HG03108 (cell line): ENCODE measurements around the gene SSH3.
"Not testable (repeated sequence)": the region's sequence is repeated elsewhere in the genome, so short reads cannot be mapped to it uniquely, and the experiment has no call there.

Experiments
- ATAC-seq: cut with Tn5 transposase; IDR thresholded peaks from one replicate; pipeline ENCODE4 v1.9.1; 2021; ENCODE audit warnings: moderate library complexity; ENCODE audit not compliant: unreplicated experiment

The SSH3 gene

DNA sequence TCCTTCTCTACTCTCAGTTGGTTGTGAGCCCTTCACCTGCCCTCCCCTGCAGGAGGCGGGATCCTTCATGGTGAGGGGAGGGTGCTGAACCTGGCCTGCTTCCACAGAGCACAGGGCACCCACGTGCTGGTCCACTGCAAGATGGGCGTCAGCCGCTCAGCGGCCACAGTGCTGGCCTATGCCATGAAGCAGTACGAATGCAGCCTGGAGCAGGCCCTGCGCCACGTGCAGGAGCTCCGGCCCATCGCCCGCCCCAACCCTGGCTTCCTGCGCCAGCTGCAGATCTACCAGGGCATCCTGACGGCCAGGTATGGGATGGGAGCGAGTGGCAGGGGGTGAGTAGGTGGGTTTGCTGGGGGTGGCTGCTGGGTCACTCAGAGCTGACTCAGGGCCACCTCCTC is 6.3 kb downstream of the SSH3 start:
- no peak for ATAC-seq

DNA sequence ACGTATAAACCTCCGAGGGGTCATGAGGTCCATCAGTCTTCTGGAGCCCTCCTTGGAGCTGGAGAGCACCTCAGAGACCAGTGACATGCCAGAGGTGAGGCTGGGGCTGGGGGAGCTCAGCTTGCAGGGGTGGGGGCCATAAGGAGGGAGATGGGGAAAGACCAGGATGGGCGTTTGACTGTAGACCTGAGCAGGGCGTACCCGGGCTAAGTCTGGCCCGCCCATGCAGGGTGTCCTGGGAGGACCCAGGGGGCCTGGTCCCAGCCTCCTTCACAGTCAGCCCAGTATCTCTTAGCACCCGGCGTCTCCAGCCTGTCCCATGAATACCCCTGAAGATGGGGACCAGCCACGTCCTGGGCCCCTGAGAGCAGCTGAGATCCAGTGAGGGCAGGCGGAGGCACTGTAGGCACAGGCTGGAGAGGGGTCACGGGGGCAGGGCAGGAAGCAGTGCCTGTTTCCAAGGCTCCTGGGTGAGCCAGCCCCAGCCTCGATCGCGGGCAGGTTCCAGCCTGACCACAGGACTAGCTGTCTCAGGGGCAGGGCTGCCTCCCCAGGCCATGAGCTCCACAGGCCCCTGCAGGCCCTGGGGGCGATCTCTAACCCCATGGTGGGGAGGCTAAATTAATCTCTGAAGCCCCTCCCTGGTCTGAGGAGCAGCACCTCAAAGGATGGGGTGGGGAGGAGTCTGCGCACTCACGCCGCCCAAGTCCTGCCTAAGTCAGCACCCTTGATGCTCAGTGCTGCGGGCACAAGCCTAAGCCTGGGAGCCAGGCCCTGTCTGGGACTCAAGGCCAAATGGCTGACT is 7.1 kb downstream of the SSH3 start:
- no peak for ATAC-seq

DNA sequence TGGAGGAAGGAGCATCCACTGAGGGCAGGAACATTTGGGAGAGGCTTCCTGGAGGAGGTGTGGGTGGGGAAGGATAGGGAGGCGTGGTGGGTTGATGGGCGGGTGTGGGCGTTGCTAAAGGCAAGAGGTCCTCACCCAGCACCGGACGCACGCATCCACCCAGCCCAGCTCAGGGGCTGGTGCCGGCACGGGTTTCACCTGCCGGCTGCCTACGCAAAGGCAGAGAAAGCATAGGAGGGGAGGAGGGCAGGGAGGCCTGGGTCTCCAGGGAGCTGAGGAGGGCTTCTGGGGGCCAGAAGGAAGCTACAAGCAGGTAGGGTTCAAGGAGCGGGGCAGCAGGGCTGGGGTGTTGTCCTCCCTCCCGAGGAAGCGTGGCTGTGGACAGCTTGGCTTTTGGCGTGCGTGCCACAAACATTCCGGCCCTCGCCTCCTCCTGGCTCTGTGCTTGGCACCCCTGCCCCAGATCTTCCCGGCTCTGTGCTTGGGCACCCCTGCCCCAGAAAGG is 7.8 kb downstream of the SSH3 start:
- no peak for ATAC-seq

DNA sequence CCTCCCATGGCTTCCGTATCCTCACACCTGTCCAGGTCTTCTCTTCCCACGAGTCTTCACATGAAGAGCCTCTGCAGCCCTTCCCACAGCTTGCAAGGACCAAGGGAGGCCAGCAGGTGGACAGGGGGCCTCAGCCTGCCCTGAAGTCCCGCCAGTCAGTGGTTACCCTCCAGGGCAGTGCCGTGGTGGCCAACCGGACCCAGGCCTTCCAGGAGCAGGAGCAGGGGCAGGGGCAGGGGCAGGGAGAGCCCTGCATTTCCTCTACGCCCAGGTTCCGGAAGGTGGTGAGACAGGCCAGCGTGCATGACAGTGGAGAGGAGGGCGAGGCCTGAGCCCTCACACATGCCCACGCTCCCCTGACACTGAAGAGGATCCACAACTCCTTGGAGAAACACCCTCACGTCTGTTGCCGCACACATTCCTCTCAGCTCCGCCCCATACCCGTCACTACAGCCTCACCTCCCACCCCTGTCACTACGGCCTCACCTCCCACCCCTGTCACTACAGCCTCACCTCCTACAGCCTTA is 8.3 kb downstream of the SSH3 start:
- no peak for ATAC-seq

DNA sequence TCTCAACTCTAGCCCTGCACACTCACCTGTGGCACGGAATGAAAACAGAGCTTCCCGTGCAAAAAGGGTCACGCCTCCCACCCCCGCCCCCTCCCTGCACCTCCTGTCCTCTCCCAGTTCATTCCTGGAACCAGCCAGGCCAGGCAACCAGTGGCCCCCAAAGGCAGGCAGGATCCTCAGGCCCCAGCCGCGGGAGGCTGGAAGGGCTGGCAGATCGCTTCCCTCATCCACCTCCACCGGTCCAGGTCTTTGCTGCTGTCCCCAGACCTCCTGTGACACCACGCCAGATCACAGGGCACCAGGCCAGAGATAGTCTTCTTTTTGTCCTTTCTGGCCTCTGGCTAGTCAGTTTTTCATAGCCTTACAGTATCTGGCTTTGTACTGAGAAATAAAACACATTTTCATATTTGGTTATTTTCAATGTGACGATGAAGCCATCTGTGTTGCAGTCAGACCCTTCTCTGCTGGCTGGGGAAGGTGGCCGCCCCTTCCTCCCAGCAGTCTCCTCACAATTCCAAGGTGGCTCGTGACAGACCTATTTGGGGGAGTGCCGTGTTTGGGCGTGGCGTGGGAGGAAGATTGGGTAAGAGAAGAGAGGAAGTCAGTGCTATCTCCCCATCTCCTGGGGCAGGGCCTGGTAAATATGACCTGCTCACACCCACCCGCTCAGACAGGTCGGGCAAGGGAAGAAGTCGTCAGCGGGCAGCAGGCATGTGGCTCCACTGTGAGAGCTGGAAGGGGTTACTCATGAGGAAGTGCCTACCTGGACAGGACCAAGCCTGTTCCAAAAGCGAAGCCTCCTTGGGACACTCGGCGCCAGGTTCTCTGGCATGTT is 9.1 kb downstream of the SSH3 start:
- no peak for ATAC-seq

DNA sequence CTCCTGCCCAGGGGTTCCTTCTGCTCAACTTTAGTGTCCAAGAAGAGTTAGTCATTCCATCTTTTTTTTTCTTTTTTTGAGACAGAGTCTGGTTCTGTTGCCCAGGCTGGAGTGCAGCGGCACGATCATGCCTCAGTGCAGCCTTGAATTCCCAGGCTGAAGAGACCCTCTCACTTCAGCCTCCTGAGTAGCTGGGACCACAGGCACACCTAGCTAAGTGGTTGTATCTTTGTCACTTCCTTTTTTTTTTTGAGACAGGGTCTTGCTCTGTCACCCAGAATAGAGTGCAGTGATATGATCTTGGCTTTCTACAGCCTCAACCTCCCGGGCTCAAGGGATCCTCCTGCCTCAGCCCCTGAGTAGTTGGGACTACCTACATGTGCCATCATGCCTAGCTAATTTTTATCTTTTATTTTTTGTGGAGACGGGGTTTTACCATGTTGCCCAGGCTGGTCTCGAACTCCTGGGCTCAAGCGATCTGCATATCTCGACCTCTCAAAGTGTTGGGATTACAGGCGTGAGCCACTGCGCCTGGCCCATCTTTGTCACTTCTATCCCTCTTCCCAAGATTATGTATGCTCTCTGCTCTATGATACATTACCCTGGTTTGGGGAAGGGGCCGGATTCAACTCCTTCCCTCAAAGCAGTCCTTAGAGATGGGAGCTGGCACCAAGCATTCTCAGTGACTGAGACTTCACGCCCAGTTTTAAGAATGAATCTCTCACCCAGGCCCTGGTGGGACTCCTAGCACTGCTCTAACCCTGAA is 10.0 kb downstream of the SSH3 start:
- no peak for ATAC-seq

DNA sequence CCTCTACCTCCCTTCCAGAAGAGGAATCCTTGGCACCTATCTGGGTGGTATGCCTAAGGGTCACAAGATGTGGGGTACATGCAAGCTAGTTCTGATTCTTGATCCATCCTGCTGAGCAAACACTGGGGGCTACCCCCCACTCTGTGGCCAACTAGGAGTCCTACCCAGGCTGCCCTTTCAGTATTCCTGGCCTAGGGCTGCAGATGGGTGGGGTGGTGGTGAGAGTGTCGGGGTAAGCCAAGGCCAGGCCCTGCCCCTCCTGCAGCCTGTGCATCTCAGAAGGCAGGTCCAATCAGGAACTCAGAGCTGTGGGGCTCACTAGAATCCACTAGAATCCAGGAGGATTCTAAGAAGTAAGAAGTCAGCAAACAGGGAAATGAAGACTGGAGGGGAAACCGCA is 10.9 kb downstream of the SSH3 start:
- no peak for ATAC-seq

DNA sequence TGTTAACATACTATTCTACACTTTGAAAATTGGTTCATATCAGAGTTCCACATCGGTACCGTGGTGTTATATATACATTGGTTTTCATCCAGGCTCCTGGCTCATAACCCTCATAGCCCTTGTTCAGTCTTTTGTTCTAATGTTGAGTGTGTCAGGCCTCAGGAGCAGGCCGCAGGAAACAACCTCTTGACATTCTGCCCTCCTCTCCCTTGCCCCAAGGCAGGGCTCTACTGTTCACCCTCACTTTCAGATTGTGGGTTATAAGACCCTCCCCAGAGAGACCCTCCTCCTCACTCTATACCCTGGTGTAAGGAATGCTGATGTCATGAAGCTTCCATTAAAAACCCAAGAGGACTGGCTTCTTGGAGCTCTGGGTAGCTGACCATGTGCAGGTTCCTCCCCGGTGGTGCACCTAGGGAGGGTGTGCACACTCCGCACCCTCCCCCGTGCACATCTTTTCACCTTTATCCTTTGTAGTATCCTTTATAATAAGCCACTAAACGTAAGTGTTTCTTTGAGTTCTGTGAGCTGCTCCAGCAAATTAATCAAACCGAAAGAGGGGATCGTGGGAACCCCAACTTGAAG is 12.1 kb downstream of the SSH3 start:
- ATAC-seq, result no peak

DNA sequence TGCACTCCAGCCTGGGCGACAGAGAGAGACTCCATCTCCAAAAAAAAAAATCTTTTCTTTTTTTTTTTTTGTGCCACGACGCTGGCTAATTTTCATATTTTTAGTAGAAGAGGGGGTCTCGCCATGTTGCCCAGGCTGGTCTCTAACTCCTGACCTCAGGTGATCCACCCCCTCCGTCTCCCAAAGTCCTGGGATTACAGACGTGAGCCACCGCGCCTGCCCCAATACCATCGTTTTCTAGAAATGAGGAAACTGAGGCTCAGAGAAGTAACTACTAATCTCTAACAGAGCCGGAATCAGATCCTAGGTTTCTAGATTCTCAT is 13.5 kb downstream of the SSH3 start:
- no peak for ATAC-seq

DNA sequence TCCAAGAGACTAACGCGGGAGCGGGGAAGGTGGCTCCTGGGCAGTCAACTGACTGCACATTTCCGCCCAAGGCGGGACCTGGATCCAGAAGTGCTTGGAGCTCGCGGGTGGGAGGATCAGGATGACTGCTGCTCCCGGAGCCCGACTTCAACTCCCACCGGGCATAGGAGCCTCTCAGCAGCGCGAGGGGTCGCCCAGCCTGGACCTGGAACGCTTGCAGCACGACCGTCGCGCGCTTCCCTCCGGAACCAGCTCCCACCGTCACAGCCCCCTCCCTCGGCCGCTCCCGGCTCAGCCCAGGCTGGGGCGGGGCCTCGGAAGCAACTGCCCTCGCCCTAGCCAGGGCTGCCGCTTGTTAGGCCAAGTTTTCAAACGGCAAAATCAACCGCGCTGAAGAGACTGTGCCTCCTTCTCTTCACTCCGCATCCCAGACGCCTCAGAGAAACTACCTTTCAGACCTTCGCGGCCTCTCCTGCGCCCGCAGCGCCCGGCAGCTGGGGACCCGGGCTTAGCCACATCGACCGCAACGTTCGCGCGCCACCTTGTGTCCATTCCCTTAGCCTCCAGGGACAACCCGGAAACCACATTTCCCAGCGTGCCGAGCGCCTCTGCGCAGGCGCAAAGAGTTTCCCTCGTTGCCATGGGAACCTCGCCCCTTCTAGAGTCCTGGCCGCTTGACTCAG is 14.0 kb downstream of the SSH3 start:
- peak; percentile 80 for ATAC-seq

DNA sequence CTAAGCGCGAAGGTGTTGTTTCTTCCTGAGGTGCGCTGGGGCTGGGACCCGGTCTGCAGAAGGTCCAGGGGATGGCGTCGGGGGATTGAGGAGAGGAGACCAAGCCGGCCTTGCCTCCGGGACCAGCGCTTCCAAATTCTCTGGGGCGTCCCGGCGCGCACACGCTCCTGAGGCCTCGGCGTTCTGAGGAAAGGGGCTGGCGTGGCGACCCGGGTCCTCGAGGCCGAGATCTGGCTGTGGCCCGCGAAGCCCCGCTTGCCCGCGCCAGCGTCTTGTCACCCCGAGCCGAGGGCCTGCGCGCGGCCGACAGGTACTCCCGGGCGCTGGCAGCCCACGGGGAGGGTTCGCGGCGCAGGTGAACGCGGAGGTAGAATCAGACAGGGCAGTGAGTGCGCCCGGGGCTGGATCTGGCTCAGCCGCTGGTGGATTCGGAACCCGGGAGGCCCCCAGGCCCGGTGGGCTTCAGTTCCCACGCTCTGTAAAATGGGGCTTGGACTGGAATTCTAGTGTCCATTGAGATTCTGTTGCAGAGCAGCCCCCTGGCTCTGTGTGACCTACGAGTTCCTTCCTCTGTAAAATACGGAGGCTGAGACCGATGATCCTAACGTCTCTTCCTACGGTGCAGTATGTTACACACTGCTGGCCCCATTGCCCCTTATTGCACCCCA is 14.7 kb downstream of the SSH3 start:
- no peak for ATAC-seq

DNA sequence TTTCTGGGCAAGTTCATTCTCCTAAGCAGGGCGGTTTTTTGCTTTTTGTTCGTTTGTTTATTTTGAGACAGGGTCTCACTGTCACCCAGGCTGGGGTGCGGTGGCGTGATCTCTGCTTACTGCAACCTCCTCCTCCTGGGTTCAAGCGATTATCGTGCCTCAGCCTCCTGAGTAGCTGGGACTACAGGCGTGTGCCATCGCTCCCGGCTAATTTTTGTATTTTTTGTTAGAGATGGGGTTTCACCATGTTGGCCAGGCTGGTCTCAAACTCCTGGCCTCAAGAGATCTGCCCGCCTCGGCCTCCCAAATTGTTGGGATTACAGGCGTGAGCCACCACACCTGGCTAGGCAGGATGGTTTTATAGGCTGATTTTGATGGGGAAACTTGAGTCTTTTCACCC is 15.5 kb downstream of the SSH3 start:
- ATAC-seq, result not testable (repeated sequence)

DNA sequence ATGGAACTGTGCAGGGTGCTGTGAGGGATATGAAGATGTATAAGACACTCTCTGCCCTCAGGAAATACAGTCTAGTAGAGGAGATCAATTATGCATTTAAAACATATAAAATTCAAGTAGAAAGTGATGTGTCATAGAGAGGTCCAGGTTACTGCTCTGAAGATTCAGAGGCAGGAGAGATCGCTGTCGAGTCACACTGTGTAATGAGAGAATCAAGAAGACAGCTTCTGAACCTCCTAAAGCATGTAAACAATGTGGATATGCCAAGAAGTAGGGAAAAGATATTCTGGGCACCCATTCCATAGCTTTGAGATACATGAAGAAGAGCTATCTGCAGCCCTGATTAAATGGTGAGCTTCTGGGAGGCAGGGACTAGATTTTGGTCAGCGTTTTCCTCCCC is 16.7 kb downstream of the SSH3 start:
- ATAC-seq, result no peak

DNA sequence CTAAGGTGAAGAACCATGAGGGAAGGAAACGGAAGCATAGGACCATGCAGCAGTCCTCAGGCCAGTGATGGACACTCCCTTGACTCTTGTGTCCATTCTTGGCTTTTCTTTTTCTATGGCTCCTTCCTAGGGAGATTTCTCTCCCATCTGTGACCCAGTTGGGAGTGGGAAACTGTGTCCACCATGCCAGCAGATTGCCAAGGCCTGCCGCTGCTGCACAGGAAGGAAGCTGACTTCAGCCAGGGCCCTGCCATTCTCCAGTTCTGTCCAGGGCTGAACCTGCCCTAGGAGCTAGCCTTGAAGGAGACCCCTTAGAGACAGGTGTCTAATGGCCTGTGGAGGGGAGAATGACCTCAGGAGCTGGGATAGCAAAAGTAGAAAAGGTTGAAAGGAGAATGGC is 17.4 kb downstream of the SSH3 start:
- no peak for ATAC-seq

DNA sequence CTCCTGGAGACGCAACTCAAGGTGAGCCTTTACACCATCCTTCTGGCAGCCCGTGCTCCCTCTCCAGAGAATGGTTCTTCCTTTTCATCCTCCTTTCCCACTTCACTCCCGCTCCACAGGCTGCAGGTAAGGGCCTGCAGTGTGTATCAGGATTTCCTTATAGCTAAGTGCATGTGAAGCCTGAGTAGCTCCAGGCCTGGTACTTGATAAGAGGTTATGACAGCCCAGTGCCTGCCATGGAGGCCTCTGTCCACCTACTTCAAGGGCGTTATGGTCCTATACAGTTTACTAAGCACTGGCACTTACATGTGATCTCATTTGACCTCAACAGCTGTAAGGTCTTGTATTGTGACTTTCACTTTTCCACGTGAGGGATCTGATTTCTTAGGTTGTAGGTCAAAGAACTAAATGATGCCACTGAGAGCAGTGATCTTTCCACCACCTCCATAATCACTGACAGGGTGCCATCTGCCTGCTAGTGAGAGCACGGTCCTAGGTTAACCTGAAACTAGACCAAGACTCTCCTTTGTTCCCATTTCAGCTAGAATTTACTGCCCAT is 18.1 kb downstream of the SSH3 start:
- ATAC-seq, result no peak

DNA sequence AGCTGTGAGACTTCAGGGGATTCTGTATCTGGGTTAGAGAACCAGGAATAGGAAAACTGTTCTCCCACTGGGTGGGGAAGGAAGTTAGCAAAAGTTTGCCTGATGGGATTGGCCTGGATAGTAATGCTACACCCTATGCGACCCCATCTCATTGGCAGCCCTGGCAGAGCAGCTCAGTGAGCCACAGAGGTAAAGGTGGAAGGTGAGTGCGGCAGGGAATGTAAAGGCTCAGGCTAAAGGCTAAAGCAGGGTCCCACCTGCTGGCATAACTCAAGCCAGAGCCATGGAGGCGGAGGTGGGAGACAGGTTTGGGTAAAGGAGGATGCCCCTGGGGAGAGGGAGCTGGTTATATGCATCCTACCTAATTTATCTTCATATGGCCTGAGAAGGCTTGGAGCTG is 18.7 kb downstream of the SSH3 start:
- no peak for ATAC-seq

DNA sequence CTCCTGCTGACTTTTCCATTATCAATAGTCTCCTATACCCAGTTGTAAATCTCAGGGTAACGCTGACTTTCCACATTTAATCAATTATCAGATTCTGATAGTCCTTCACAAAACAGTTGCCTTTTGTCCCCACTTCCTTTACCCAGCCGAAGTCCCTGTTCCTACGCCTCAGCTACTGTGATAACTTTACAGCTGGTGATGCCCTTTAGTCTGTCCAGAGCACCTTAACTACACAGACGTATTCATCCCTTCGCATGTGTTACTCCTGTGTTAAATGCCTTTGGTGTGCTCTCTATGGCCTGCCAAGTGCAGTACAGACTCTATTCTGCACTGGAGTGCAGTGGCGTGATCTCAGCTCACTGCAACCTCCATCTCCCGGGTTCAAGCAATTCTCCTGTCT is 20.2 kb downstream of the SSH3 start:
- no peak for ATAC-seq

DNA sequence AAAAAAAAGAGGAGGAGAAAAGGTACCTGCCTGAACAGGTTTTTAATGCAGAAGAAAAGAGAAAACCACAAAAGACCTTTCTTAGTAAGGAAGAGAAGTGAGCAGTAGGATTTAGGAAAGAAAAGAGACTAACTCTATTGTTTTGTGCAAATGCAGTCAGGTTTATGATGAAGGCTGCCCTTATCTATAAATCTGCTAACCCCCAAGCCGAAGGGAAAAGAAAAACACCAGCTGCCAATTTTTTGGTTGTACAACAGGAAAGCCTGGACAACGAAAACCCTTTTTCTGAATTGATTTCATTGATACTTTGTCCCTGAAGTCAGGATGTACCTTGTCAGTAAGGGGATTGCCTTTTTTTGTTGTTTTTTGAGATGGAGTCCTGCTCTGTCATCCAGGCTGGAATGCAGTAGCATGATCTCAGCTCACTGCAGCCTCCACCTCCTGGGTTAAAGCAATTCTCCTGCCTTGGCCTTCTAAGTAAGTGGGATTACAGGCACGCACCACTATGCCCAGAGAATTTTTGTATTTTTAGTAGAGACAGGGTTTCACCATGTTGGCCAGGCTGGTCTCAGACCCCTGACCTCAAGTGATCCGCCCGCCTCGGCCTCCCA is 28.9 kb downstream of the SSH3 start:
- ATAC-seq, result no peak

DNA sequence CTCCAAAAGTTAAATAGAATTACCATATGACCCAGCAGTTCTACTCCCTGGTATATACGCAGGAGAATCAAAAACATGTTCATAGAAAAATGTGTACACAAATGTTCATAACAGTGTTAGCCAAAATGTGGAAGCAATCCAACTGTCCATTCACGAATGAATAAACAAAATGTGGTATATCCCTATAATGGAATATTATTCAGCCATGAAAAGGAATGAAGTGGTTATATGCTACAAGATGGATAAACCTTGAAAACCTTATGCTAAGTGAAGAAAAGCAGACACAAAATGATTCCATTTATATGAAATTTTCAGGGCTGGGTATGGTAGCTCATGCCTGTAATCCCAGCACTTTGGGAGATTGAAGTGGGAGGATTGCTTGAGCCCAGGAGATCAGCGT is 33.9 kb downstream of the SSH3 start:
- ATAC-seq, result no peak
